H1 (cell line): ENCODE measurements around the gene CIROP. TPM values are rescaled to one million over a fixed set of nuclear protein-coding genes. Genes with fewer than 3 reads are reported as not detected.

Experiments used
- CTCF ChIA-PET: fragments of 300-600 bp; sonication (Branson Sonifier 250); formaldehyde crosslinking; loops from one replicate; lab custom pipeline; 2021; ENCODE audit not compliant: partially characterized antibody; lab: Charles Lee
- POLR2A ChIA-PET: fragments of 300-600 bp; sonication (Branson Sonifier 250); formaldehyde crosslinking; loops from one replicate; lab custom pipeline; 2021; ENCODE audit warnings: inconsistent platforms; ENCODE audit not compliant: partially characterized antibody; lab: Charles Lee
- DNase-seq, 2 experiments: peaks; one replicate each; pipeline versions ENCODE4 v3.0.0 to v3.0.0-alpha.2; 2010 to 2022; ENCODE audit warnings: low spot score in 2 of 2, low read depth in 1 of 2, mixed read lengths in 1 of 2
- FAIRE-seq: peaks from 2 replicates; lab custom pipeline; 2011; peaks lifted over from hg19 to GRCh38; lab: Jason Lieb, UNC
- H2AFZ ChIP-seq: 2 replicates; pipeline ENCODE4 v1.8.1; 2012; ENCODE audit warnings: low read length, inconsistent platforms
- H2AK5ac ChIP-seq: 2 replicates; pipeline ENCODE4 v1.6.1; 2013; ENCODE audit warnings: low read depth, low read length
- H2BK120ac ChIP-seq: replicated peaks from 2 replicates; pipeline ENCODE3; 2013; ENCODE audit warnings: low read depth, low read length, inconsistent platforms
- H2BK12ac ChIP-seq: 2 replicates; pipeline ENCODE4 v1.6.1; 2013; ENCODE audit warnings: low read depth, low read length
- H2BK15ac ChIP-seq: 2 replicates; pipeline ENCODE4 v1.6.1; 2013; ENCODE audit warnings: low read length
- H2BK20ac ChIP-seq: 2 replicates; pipeline ENCODE4 v1.6.1; 2013; ENCODE audit warnings: low read length
- H2BK5ac ChIP-seq: 2 replicates; pipeline ENCODE4 v1.6.1; 2013; ENCODE audit warnings: low read depth, low read length
- H3K14ac ChIP-seq: 2 replicates; pipeline ENCODE4 v1.6.1; 2013; ENCODE audit warnings: inconsistent platforms; ENCODE audit not compliant: insufficient read length
- H3K18ac ChIP-seq: 2 replicates; pipeline ENCODE4 v1.6.1; 2013; ENCODE audit warnings: low read length; ENCODE audit errors: extremely low read depth
- H3K23ac ChIP-seq: 2 replicates; pipeline ENCODE4 v1.6.1; 2013; ENCODE audit warnings: inconsistent platforms; ENCODE audit not compliant: insufficient read length
- H3K23me2 ChIP-seq: 2 replicates; pipeline ENCODE4 v1.6.1; 2013; ENCODE audit warnings: low read depth, low read length
- H3K27ac ChIP-seq: 2 replicates; pipeline ENCODE4 v1.6.1; 2011; ENCODE audit warnings: low read depth, low read length, inconsistent platforms
- H3K27me3 ChIP-seq, 4 experiments: replicated peaks in 1 of 4; 1 replicate in 1 of 4; 2 replicates in 3 of 4; pipeline versions ENCODE4 v1.6.1 to v1.8.1; 2011 to 2013; ENCODE audit warnings: low read length in 3 of 4, mild to moderate bottlenecking in 3 of 4, inconsistent platforms in 2 of 4, mixed read lengths in 2 of 4, moderate library complexity in 1 of 4; ENCODE audit not compliant: control insufficient read depth in 3 of 4, insufficient read depth in 3 of 4; ENCODE audit errors: extremely low read depth in 1 of 4
- H3K36me3 ChIP-seq, 4 experiments: 2 replicates each; pipeline versions ENCODE4 v1.6.1 to v1.8.1; 2011 to 2013; ENCODE audit warnings: mild to moderate bottlenecking in 4 of 4, low read length in 3 of 4, moderate library complexity in 2 of 4, control low read depth in 1 of 4, inconsistent platforms in 1 of 4; ENCODE audit not compliant: insufficient read depth in 4 of 4, control insufficient read depth in 2 of 4
- H3K4ac ChIP-seq: replicated peaks from 2 replicates; pipeline ENCODE3; 2013; ENCODE audit warnings: low read length, low read depth, mixed read lengths, inconsistent platforms; ENCODE audit not compliant: insufficient read length
- H3K4me1 ChIP-seq, 4 experiments: replicated peaks in 1 of 4; 1 replicate in 1 of 4; 2 replicates in 3 of 4; pipeline versions ENCODE4 v1.6.1 to v1.8.1; 2011 to 2013; ENCODE audit warnings: low read length in 3 of 4, inconsistent platforms in 2 of 4, mixed read lengths in 1 of 4; ENCODE audit not compliant: insufficient read depth in 4 of 4, control insufficient read depth in 3 of 4
- H3K4me2 ChIP-seq, 2 experiments: 2 replicates each; pipeline versions ENCODE4 v1.6.1 to v1.8.1; 2011 to 2013; ENCODE audit warnings: low read depth in 2 of 2, low read length in 2 of 2, control low read depth in 1 of 2, inconsistent platforms in 1 of 2, mild to moderate bottlenecking in 1 of 2; ENCODE audit not compliant: insufficient read depth in 1 of 2
- H3K4me3 ChIP-seq, 4 experiments: fragments of 200-600, 300-600 bp in 1 of 4; sonication (generic), shearing (Covaris generic), sonication (Bioruptor Twin) in 1 of 4; 2 replicates each; pipeline versions ENCODE4 v1.5.1 to v1.8.1; 2011 to 2016; ENCODE audit warnings: low read length in 4 of 4, low read depth in 3 of 4, control low read depth in 2 of 4, inconsistent platforms in 2 of 4, mild to moderate bottlenecking in 2 of 4, mixed read lengths in 1 of 4, moderate library complexity in 1 of 4; ENCODE audit not compliant: insufficient read depth in 2 of 4; ENCODE audit errors: extremely low read depth in 1 of 4
- H3K56ac ChIP-seq: replicated peaks from 2 replicates; pipeline ENCODE3; 2013; ENCODE audit warnings: low read depth, mild to moderate bottlenecking, mixed read lengths, low read length, inconsistent platforms; ENCODE audit not compliant: insufficient read length
- H3K79me1 ChIP-seq: 2 replicates; pipeline ENCODE4 v1.6.1; 2013; ENCODE audit warnings: low read depth, low read length, control low read depth
- H3K79me2 ChIP-seq, 2 experiments: 2 replicates each; pipeline versions ENCODE4 v1.6.1 to v1.8.1; 2012 to 2013; ENCODE audit warnings: low read length in 2 of 2, mild to moderate bottlenecking in 2 of 2, inconsistent platforms in 1 of 2; ENCODE audit not compliant: insufficient read depth in 2 of 2, control insufficient read depth in 1 of 2
- H3K9ac ChIP-seq, 4 experiments: replicated peaks in 1 of 4; 1 replicate in 1 of 4; 2 replicates in 3 of 4; pipeline versions ENCODE4 v1.6.1 to v1.8.1; 2011 to 2013; ENCODE audit warnings: low read depth in 3 of 4, low read length in 3 of 4, control low read depth in 2 of 4, mild to moderate bottlenecking in 2 of 4, moderate library complexity in 2 of 4, inconsistent platforms in 1 of 4; ENCODE audit errors: extremely low read depth in 1 of 4
- H3K9me3 ChIP-seq, 2 experiments: 2 replicates each; pipeline versions ENCODE4 v1.6.1 to v1.8.1; 2012 to 2013; ENCODE audit warnings: mild to moderate bottlenecking in 2 of 2, moderate library complexity in 2 of 2, control low read depth in 1 of 2, inconsistent platforms in 1 of 2, low read depth in 1 of 2, low read length in 1 of 2, mixed read lengths in 1 of 2; ENCODE audit not compliant: insufficient read depth in 2 of 2
- H4K20me1 ChIP-seq, 2 experiments: replicated peaks in 1 of 2; 2 replicates each; pipeline versions ENCODE3 to v1.8.1; 2011 to 2013; ENCODE audit warnings: inconsistent platforms in 2 of 2, low read length in 2 of 2, mild to moderate bottlenecking in 1 of 2; ENCODE audit not compliant: insufficient read depth in 2 of 2, control insufficient read depth in 1 of 2
- H4K5ac ChIP-seq: 2 replicates; pipeline ENCODE4 v1.6.1; 2013; ENCODE audit warnings: low read length, low read depth, mixed read lengths, inconsistent platforms; ENCODE audit not compliant: insufficient read length
- H4K8ac ChIP-seq: 2 replicates; pipeline ENCODE4 v1.8.0; 2013; ENCODE audit warnings: mild to moderate bottlenecking, moderate library complexity, low read length, inconsistent platforms; ENCODE audit not compliant: insufficient read depth; ENCODE audit errors: extremely low read depth
- H4K91ac ChIP-seq: replicated peaks from 2 replicates; pipeline ENCODE3; 2013; ENCODE audit warnings: low read length, mixed read lengths, inconsistent platforms; ENCODE audit not compliant: insufficient read length
- BCL11A ChIP-seq, 2 experiments: IDR thresholded peaks; one replicate each; pipeline ENCODE4 v1.6.1; 2011; ENCODE audit warnings: low read depth in 2 of 2, low read length in 2 of 2, mild to moderate bottlenecking in 2 of 2
- CEBPB ChIP-seq: IDR thresholded peaks from 2 replicates; pipeline ENCODE4 v1.6.1; 2012; ENCODE audit warnings: low read depth, low read length
- EZH2 ChIP-seq: fragments of 200-600 bp; sonication (generic); IDR thresholded peaks from 2 replicates; pipeline ENCODE4 v1.7.1; 2012; ENCODE audit warnings: low read depth, mild to moderate bottlenecking, moderate library complexity, low read length, inconsistent platforms; ENCODE audit not compliant: severe bottlenecking
- SIRT6 ChIP-seq: IDR thresholded peaks from one replicate; pipeline ENCODE4 v1.7.1; 2012; ENCODE audit warnings: low read length, inconsistent platforms
- SP1 ChIP-seq: IDR thresholded peaks from 2 replicates; pipeline ENCODE4 v1.6.1; 2011; ENCODE audit warnings: low read depth, low read length
- SP2 ChIP-seq: IDR thresholded peaks from 2 replicates; pipeline ENCODE4 v1.6.1; 2012; ENCODE audit warnings: mild to moderate bottlenecking, low read length, inconsistent platforms
- WGBS, 2 experiments: shearing (Covaris generic) in 1 of 2; methylation state at CpG; one replicate each; pipeline versions ENCODE4 v1.1.6 to v1.1.7; 2013 to 2015; ENCODE audit warnings: low lambda C conversion rate in 2 of 2, mixed read lengths in 2 of 2, inconsistent platforms in 1 of 2, low coverage in 1 of 2, missing lambda C conversion rate in 1 of 2; ENCODE audit not compliant: insufficient replicate concordance in 2 of 2, insufficient coverage in 1 of 2, insufficient read length in 1 of 2; ENCODE audit errors: extremely low coverage in 1 of 2, missing lambda C conversion rate in 1 of 2; 5-methylcytosine and 5-hydroxymethylcytosine counted together
- polyA plus RNA-seq, 7 experiments: library from polyadenylated mRNA; depleted of rRNA in 3 of 7; stranded (reverse) in 5 of 7; unstranded in 2 of 7; fragments of >200 nt in 5 of 7; fragments of 200-250 nt in 2 of 7; gene quantifications; 1 replicate in 5 of 7; 2 replicates in 1 of 7; 4 replicates in 1 of 7; pipeline versions ENCODE4 v1.2.1 to v1.2.3, GENCODE V29; 2011 to 2013; ENCODE audit warnings: missing spikeins in 2 of 7, mixed read lengths in 2 of 7
- total RNA-seq: library from RNA; stranded (reverse); fragmentation: NEBNext Ultra II Directional; extraction: Animal tissue kit (Norgen Biotek cat#: 25700); gene quantifications from 2 replicates; pipeline ENCODE4 v1.2.1, GENCODE V29; 2021

CIROP gene
- total and polyA plus RNA-seq, 2 of the 8 experiments (the other 6 are each of a cell fraction or from before 2014, with no cell fraction given): 0.06 TPM; not detected in 1

DNA sequence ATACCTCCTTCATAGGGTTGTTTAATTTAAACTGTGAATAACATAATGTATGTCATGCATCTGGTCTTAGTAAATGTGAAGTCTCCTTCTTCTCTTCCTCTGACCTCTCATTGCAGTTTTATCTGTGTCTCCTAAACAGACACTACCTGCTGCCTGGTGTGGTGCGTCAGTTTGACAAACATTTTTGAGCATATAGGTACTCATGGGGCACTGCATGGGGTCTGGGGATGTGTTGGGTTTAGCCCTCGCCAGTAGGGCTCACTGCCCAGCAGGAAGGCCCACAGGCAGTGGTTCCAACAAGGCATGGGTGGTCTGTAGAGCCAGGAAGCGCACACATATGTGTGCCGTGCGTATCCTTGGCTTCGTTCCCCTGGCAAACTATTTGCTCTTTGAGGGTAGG lies 17.3 kb upstream of the CIROP start:
- CTCF ChIA-PET: interaction anchor here (0.6 to 11.8 kb wide), 31 partner anchors 8 to 258 kb away, joined by 3 to 290 read pairs (median 10); partner anchors contain the start of genes ACIN1, BCL2L2, C14orf119 and SLC7A8
- H3K79me2 ChIP-seq: no peaks in the 10 kb centered on the region
- peaks cover 2 to 6% (median 2%) of the 10 kb centered on the region in 4 experiments; a peak in 4 of 8 replicates for H3K36me3 ChIP-seq
- 0 out of 2 replicates have a peak overlapping the region, but pooled peaks have one; percentile 16 for H2BK20ac ChIP-seq
- no peak overlapping the region for H3K9ac ChIP-seq
- H3K9me3 ChIP-seq: no peaks in the 10 kb centered on the region; a peak in 1 of 4 replicates
- H3K4me1 ChIP-seq: peaks cover 0 to 11% (median 5%) of the 10 kb centered on the region in 4 experiments; a peak in 5 of 7 replicates
- H2BK12ac ChIP-seq: 0 out of 2 replicates have a peak overlapping the region, but pooled peaks have one; percentile 60
- no peak overlapping the region for H2BK5ac ChIP-seq
- POLR2A ChIA-PET: interaction anchor here (0.8 to 2.1 kb wide), 4 partner anchors 20 to 65 kb away, joined by 3 to 13 read pairs (median 6); partner anchors contain the start of genes ACIN1, C14orf119 and SLC7A8
- no peaks in the 10 kb centered on the region for H4K20me1 ChIP-seq
- H3K23me2 ChIP-seq: no peaks in the 10 kb centered on the region
- peak overlapping the region; percentile 3 for H2BK120ac ChIP-seq
- H2AK5ac ChIP-seq: peak overlapping the region; percentile 79; the same call in 1 of the 2 replicates
- H3K56ac ChIP-seq: no peak overlapping the region
- H3K14ac ChIP-seq: no peak overlapping the region
- no peak overlapping the region for H3K4me2 ChIP-seq
- TF ChIP-seq EZH2: no peak
- TF ChIP-seq SP2: no peak
- no peak for TF ChIP-seq BCL11A (IDR thresholded peaks at IDR 0.05; ENCODE audit: low read depth in 2 of 2, low read length in 2 of 2)
- TF ChIP-seq SP1: no peak
- TF ChIP-seq CEBPB: no peak
- no peak for TF ChIP-seq SIRT6
- TF ChIP-seq, all 59 proteins: peak for 0
- Histone ChIP-seq H4K5ac (no peak overlapping the region), H3K79me1 (no peaks in the 10 kb centered on the region), H3K4ac (no peak overlapping the region), H2BK15ac (0 out of 2 replicates have a peak overlapping the region, but pooled peaks have one; percentile 9), H3K27ac (no peak overlapping the region), H4K91ac (peak overlapping the region; percentile 79), H4K8ac (no peak overlapping the region), H3K23ac (no peak overlapping the region), H2AFZ (no peak overlapping the region), H3K27me3 (no peaks in the 10 kb centered on the region), H3K18ac (no peak overlapping the region), H3K4me3 (no peak overlapping the region)
- FAIRE-seq (no peak), DNase-seq (no peak)
- 87% methylated on average over 6 of the region's 6 CpGs; no CpG with 5 or more reads in 1 of the 2 experiments for WGBS, 2 experiments
